ENCODE measurements around the gene TSPAN6. TPM values are rescaled to one million over a fixed set of nuclear protein-coding genes. Genes with fewer than 3 reads are reported as not detected.

TSPAN6 gene
- total and polyA plus RNA-seq, 10 of the 15 experiments (the other 5 are each of a cell fraction or from before 2014, with no cell fraction given), result 0.04 to 0.23 (median 0.08) TPM; not detected in 5

DNA sequence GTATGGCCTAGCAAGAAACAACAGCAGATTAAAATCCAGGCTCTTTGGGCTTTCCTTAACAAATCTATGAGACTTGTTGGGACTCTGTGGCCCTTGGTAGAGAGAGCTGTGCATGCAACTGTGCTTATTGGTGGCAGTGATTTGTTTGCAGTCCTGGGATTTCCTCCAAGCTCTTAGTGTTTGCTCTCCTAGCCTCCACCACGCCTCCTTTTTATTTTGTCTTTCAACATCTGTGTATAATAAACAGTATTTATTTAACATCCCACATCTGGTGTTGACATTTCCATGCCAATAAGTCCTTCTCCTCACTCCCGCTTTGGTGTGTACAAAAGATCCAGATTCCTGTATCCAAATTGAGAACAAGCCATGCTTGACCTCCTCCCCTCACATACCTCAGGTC lies 48.7 kb downstream of the TSPAN6 start:
- 0% methylated on average over 2 of the region's 2 CpGs for WGBS (ENCODE audit: insufficient coverage, insufficient replicate concordance, low lambda C conversion rate, missing lambda C conversion rate)

More for the DNA sequence above, 48.7 kb downstream of the TSPAN6 start:
- ChIA-PET POLR2A (no interaction called here), CTCF (no interaction called here), RAD21 (ENCODE audit: unreplicated experiment) (no interaction called here), SMC1A (ENCODE audit: uncharacterized antibody, unreplicated experiment) (no interaction called here)
- TF ChIP-seq IKZF1 (conservative IDR thresholded peaks at IDR 0.05), result no peak
- no peak for TF ChIP-seq HSF1 (IDR thresholded peaks at IDR 0.05; ENCODE audit: low read depth, low read length)
- TF ChIP-seq IRF4 (IDR thresholded peaks at IDR 0.05; ENCODE audit: low read depth, low read length), result no peak
- no peak for TF ChIP-seq CHD2 (IDR thresholded peaks at IDR 0.05; ENCODE audit: borderline replicate concordance, low read depth, low read length)
- no peak for TF ChIP-seq MYC (IDR thresholded peaks at IDR 0.05; ENCODE audit: insufficient read depth, insufficient read length, insufficient replicate concordance, low read length, severe bottlenecking)
- TF ChIP-seq PAX5 (IDR thresholded peaks at IDR 0.05; ENCODE audit: borderline replicate concordance, low read depth, low read length), result no peak
- no peak for TF ChIP-seq POU2F2 (IDR thresholded peaks at IDR 0.05; ENCODE audit: borderline replicate concordance, low read depth, low read length)
- TF ChIP-seq TARDBP (IDR thresholded peaks at IDR 0.05; ENCODE audit: borderline replicate concordance), result no peak
- TF ChIP-seq TCF12 (IDR thresholded peaks at IDR 0.05; ENCODE audit: low read depth, low read length), result no peak
- TF ChIP-seq RAD51 (IDR thresholded peaks at IDR 0.05), result no peak
- no peak for TF ChIP-seq IKZF2 (IDR thresholded peaks at IDR 0.05)
- TF ChIP-seq ESRRA (IDR thresholded peaks at IDR 0.05; ENCODE audit: low read length), result no peak
- no peak for TF ChIP-seq SP1 (IDR thresholded peaks at IDR 0.05; ENCODE audit: low read depth, low read length)
- TF ChIP-seq NFXL1 (IDR thresholded peaks at IDR 0.05; ENCODE audit: borderline replicate concordance), result no peak
- TF ChIP-seq CHD1 (IDR thresholded peaks at IDR 0.05; ENCODE audit: low read depth, low read length), result no peak
- no peak for TF ChIP-seq GATAD2B (conservative IDR thresholded peaks at IDR 0.05; ENCODE audit: low read depth)
- Histone ChIP-seq H3K36me3 (ENCODE audit: control insufficient read depth in 2 of 2, insufficient read depth in 2 of 2, low read length in 1 of 2) (no peaks in the 10 kb centered on the region), H2AFZ (ENCODE audit: control insufficient read depth, low read depth, low read length) (no peak overlapping the region), H3K4me1 (ENCODE audit: control insufficient read depth, insufficient read depth, low read length) (no peaks in the 10 kb centered on the region), H3K27ac (ENCODE audit: control insufficient read depth, insufficient read depth) (no peak overlapping the region), H3K9ac (ENCODE audit: control insufficient read depth, insufficient read depth, low read length) (no peak overlapping the region), H4K20me1 (ENCODE audit: control insufficient read depth, insufficient read depth) (no peaks in the 10 kb centered on the region), H3K9me3 (replicated peaks; ENCODE audit: control insufficient read depth, insufficient read depth, low read length) (no peaks in the 10 kb centered on the region), H3K4me2 (ENCODE audit: control insufficient read depth, insufficient read depth) (no peak overlapping the region), H3K79me2 (ENCODE audit: control insufficient read depth, insufficient read depth, low read length) (no peaks in the 10 kb centered on the region), H3K27me3 (replicated peaks in 1 of 2; ENCODE audit: control insufficient read depth in 2 of 2, insufficient read depth in 2 of 2, low read length in 1 of 2) (no peaks in the 10 kb centered on the region; a peak in 2 of 4 replicates), H3K4me3 (no peak overlapping the region)
- BruUV-seq (replicated peaks), result no TSS peak
- DNase-seq (ENCODE audit: low read depth, low spot score) (no peak), ATAC-seq (no peak), FAIRE-seq (no peak)
- in situ Hi-C loops (cut with MboI) (no loop called here), intact Hi-C loops (cut with micrococcal nuclease; ENCODE audit: unreplicated experiment) (no loop called here)
